Forelimb muscle (tissue), 1 donor: ENCODE measurements around the gene MYO3B. TPM values are rescaled to one million over a fixed set of nuclear protein-coding genes. Genes with fewer than 3 reads are reported as not detected.
"Not testable (repeated sequence)": the region's sequence is repeated elsewhere in the genome, so short reads cannot be mapped to it uniquely, and the experiment has no call there.

Source experiments
- DNase-seq: peaks from one replicate; pipeline ENCODE4 v3.0.0-alpha.2; 2013; ENCODE audit warnings: low read depth
- polyA plus RNA-seq: library from polyadenylated mRNA; unstranded; fragments of 120-200 nt; gene quantifications from one replicate; pipeline ENCODE4 v1.2.1, GENCODE V29; 2013; ENCODE audit not compliant: insufficient read length

The MYO3B gene
- polyA plus RNA-seq, 1 donor = 0.10 TPM

DNA sequence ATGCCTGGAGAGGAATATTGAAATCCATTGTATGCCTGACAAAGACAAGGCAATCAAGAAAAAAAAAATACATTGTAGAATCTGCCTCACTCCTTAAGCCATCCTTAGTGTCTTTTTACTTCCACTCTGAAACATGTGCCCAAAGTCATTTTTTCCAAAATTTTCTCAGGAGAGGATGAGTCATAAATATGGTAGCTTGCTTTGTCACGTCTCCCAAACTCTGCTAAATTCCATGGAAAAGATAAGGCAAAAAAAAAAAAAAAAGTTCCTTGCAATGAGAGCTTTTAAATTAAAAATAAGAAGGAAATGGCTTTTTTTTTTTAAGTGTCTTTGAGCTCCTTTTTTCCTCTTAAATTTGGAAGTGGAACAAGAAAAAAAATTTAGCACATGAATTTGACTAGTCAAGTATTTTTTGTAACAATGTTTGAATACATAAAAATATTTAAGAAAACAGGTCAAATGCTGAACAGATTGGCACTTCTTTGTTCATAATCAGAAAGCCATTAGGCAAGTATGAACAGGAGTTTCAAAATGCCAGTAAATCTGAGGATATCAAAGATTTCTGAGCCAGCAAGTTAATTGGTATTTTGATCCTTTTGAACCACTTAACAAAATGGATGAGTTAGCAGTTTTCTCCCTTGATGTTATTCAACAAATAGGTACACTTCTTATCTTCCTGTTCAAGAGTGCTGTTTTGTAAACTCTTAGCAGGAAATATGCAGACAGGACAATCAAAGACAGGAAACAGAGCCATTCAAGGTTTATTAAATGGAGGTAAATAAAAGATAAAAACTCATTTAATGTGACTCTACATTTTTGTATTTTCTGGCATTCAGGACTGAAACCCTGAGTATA is 289.8 kb downstream of the MYO3B start:
- DNase-seq = no peak

GRCh38 chr2:170468557-170468956 is 290.6 kb downstream of the MYO3B start:
- no peak for DNase-seq

- not testable (repeated sequence) for DNase-seq
Measured at GRCh38 chr2:170472498-170472897, 294.6 kb downstream of the MYO3B start.

DNA sequence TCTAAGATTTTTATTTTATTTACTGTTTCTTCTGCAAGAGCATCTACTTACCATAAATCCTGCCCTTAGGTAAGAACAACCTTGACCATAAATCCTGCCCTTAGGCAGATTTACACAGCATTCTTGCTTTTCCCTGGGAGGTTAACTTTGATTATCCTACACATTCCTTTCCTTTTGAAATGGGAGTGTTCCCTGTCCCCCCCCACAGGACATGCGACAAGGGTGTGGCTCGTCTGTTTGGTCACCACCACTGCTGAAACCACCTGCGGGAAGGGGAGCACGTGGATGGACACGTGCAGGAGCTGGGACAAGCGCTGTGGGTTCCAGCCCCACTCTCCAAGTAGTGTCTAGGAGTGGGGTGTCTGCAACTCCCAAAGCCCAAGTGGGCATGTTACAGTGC is 297.9 kb downstream of the MYO3B start:
- no peak for DNase-seq

DNA sequence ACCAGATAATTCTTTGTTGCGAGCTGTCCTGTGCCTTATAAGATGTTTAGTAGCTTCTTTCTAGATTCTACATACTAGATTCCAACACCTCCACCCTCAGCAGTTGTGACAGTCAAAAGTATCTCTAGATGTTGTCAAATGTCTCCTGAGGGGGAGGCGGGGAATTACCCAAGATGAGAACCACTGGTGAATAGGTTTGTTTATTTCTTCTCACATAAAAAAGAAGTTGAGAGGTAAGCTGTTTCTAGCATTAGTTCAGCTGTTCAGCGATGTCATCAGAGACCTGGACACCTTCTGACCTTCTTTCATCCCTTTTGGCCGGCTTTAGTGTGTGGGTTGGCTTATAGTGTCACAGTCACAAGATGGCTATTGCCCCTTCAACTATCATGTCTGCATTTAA is 299.7 kb downstream of the MYO3B start:
- no peak for DNase-seq

DNA sequence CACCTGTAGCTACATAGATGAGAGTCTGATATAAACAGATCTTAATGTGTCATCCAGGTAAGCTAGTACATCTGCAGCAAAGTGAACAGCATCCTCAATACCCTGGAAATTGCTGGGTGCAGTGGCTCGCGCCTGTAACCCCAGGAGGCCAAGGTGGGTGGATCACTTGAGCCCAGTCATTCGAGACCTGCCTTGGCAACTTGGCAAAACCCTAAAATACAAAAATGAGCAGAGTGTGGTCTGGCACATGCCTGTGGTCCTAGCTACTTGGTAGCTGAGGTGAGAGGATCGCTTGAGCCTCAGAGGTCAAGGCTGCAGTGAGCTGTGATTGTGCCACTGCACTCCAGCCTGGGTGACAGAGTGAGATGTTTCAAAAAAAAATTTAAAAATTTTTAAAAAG is 303.3 kb downstream of the MYO3B start:
- no peak for DNase-seq

GRCh38 chr2:170484552-170484951 is 306.6 kb downstream of the MYO3B start:
- no peak for DNase-seq

GRCh38 chr2:170485254-170486026 is 307.5 kb downstream of the MYO3B start:
- no peak for DNase-seq

DNA sequence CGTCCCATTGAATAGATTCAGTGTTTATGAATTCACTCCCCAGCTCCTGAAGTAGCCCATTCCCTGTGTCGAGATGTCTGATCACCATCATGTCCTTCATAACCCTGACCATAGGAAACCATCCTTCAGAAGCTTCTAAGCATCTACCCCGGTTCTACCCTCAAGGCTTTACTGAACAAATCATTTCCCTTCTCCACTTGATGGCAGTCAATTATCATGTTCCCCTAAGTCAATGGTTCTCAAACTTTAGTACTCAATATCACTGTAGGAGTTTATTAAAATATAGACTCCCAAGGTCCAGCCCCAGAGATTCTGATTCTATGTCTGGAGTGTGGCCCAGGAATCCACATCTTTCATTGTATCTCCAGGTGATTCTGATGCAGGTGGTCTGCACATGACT is 308.8 kb downstream of the MYO3B start:
- no peak for DNase-seq

GRCh38 chr2:170488807-170489206 is 310.9 kb downstream of the MYO3B start:
- no peak for DNase-seq

GRCh38 chr2:170492010-170492409 is 314.1 kb downstream of the MYO3B start:
- no peak for DNase-seq

DNA sequence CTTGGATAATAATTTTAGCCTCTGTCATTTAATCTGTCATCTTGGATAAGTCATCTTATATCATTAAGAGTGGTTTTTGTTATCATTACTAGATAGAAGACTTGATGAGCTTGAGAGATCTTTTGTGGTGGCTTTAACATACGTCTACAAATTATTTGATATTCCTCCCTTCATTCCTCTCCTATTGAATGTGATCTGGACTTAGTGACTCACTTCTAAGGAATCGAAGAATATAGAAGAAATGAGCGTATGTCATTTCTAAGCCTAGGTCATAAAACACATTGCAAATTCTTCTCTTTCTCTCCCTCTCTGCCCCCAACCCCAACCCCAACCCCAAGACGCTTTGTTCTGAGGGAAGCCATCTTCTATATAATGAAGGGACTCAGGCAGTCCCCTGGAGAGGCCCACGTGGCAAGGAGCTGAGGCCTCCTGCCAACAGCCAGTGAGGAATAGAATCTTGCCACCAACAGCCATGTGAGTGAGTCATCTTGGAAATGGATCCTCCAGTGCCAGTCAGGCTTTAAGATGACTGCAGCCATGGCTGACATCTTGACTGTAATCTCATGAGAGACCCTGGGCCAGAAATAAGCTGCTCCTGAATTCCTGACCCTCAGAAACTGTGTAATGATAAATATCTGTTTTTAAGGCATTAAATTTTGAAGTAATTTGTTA is 315.6 kb downstream of the MYO3B start:
- no peak for DNase-seq

DNA sequence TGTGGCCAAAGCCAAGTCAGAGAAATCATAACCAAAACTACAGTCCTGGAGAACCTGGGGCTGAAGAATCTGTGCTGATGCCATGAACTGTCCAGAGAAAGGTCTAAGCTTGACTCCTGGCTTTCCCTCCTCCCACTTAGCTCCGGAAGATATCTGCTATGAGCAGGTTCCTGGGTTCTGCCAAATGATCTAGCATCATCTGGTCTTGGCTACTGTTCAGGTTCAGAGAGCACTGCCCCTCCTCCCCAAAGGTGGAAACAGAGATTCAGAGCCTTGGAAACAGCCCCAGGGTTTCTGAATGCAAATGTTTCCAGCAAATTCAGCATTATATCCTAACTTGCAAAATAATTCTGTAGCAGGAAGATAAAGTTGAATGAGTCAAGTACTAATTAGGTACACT is 317.9 kb downstream of the MYO3B start:
- DNase-seq = no peak

DNA sequence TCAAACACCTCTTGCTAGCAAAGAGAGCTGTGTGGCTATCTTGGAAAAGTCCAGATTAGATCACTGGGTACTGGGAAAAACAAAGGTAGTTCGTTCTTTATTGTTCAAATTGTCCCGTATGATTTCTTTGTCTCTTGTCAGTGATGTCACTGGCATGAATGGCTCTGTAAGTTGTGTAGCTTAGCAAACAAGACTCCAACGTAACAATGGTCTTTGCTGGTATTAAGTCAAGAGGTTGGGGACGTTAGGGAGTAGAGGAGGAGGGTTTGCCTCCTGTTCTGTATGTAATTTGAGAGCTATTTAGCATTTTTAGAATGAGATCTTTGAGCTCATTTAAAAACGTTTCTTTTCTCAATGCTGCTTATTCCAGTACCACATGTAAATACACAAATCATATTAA is 320.7 kb downstream of the MYO3B start:
- no peak for DNase-seq

GRCh38 chr2:170500104-170500503 is 322.2 kb downstream of the MYO3B start:
- DNase-seq = no peak

GRCh38 chr2:170500770-170501169 is 322.8 kb downstream of the MYO3B start:
- no peak for DNase-seq

- no peak for DNase-seq
Measured at GRCh38 chr2:170501421-170502043, 323.6 kb downstream of the MYO3B start.

GRCh38 chr2:170502361-170503130 is 324.6 kb downstream of the MYO3B start:
- no peak for DNase-seq

DNA sequence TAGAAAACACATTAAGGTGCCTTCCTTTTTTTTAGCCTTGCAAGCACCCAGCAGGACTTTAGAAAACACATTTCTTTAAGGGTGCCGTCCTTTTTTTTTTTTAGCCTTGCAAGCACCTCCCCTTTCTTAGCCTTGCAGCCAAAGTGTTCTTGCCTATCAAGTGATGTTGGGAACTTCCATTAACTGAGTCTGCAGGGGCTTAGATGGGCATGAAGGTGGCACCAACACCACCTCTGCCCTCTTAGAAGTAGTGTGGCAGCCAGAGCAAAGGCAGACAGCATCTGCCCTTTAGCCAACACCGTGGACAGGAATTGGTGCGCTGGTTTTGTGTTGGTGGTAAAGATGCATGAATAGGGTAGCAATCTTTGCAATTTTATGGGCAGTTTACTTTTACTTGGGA is 325.6 kb downstream of the MYO3B start:
- DNase-seq = no peak

DNA sequence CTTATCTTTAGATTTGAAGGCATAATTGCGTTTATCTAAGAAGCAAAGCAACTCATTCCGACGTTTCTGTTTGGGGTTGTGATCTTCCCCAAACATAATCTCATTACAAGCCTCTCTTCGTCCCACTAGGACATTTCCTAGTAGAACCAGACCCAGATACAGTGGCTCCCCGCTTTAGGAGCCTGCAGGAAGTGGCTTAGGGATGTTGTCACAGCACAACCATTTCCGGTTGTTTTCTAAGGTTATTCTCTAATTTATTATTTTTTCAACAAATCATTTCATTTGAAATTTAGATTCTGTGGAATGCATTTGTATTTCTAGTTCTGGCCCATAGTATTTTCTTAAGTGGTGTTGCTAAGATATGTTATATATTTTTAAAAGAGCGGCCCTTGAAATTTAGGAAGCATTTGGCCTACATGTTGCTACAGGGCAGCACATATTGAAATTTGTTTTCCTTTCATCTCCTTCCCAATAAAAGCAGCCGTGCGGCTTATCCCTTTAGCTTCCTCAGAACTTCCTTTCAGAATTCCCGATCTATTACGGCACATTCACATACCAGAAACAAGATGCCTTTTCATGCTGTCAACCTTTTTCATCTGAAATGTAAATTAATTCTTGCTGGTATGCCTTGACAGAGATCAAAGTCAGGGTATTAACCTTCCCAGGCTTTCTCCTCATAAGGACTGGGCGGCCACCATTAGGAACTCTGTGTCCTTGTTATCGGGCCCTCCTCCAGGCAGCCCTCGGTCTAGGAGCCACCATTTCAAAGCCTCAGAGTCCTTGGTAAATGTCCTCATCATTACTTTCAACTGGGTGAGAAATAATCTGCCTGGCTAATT is 326.2 kb downstream of the MYO3B start:
- no peak for DNase-seq
